ENCODE data around the gene SAMD9. TPM values are rescaled to one million over a fixed set of nuclear protein-coding genes. Genes with fewer than 3 reads are reported as not detected.
A peak's percentile ranks its signal among the peaks of the same experiment; 100 is the strongest.

Gene SAMD9
- total and polyA plus RNA-seq, 2 experiments from 2014 or later, result 0.17 TPM; not detected in 1

DNA sequence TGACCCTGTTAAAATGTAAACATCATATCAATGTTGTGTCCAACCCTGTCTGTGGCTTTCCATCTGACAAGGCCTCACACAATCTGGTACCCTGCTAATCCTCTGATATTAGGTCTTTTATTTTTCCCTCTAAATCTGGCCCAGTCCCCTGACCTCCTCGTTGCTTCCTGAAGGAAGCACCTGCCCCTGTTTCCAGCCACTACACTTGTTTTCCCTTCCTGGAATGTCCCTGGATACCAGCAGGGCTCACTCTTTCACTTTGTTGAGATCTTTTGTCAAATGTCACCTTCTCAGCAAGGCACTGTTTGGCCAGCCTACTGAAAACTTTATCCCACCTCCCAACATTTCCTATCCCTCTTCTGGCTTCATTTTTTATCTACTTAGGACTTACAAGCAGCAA, 28.3 kb upstream of the SAMD9 start:
- Mint-ChIP-seq H3K27ac (peak overlapping the region; percentile 42; the same call in 1 of the 2 replicates), H3K9me3 (no peaks in the 10 kb centered on the region), H3K4me1 (peaks cover 14% of the 10 kb centered on the region; the same call in 2 of the 3 replicates), H3K27me3 (ENCODE audit: insufficient read depth, low read depth, poor library complexity) (peaks cover 5% of the 10 kb centered on the region), H3K36me3 (ENCODE audit: low read depth) (no peaks in the 10 kb centered on the region), H3K4me3 (no peak overlapping the region)
- DNase-seq (ENCODE audit: low spot score) (peak; percentile 36), ATAC-seq (peak; percentile 70)
- Histone ChIP-seq H3K4me2 (no peak overlapping the region), H3K27me3 (ENCODE audit: insufficient read depth) (no peaks in the 10 kb centered on the region), H3K4me3 (no peak overlapping the region), H3K27ac (ENCODE audit: low read depth) (no peak overlapping the region), H2AFZ (no peak overlapping the region), H3K79me2 (replicated peaks; ENCODE audit: insufficient read depth) (no peaks in the 10 kb centered on the region), H3K4me1 (ENCODE audit: insufficient read depth) (no peaks in the 10 kb centered on the region), H3F3A (replicated peaks; ENCODE audit: low read depth) (no peaks in the 10 kb centered on the region), H3K36me3 (ENCODE audit: insufficient read depth) (no peaks in the 10 kb centered on the region), H4K20me1 (replicated peaks; ENCODE audit: insufficient read depth) (no peaks in the 10 kb centered on the region), H3K9me2 (ENCODE audit: insufficient read depth) (no peaks in the 10 kb centered on the region)
- no peak for TF ChIP-seq POLR2AphosphoS5 (IDR thresholded peaks at IDR 0.05; ENCODE audit: low read depth)
- no peak for TF ChIP-seq EZH2phosphoT487 (IDR thresholded peaks at IDR 0.05; ENCODE audit: unreplicated experiment)
- TF ChIP-seq, protein P1, sequence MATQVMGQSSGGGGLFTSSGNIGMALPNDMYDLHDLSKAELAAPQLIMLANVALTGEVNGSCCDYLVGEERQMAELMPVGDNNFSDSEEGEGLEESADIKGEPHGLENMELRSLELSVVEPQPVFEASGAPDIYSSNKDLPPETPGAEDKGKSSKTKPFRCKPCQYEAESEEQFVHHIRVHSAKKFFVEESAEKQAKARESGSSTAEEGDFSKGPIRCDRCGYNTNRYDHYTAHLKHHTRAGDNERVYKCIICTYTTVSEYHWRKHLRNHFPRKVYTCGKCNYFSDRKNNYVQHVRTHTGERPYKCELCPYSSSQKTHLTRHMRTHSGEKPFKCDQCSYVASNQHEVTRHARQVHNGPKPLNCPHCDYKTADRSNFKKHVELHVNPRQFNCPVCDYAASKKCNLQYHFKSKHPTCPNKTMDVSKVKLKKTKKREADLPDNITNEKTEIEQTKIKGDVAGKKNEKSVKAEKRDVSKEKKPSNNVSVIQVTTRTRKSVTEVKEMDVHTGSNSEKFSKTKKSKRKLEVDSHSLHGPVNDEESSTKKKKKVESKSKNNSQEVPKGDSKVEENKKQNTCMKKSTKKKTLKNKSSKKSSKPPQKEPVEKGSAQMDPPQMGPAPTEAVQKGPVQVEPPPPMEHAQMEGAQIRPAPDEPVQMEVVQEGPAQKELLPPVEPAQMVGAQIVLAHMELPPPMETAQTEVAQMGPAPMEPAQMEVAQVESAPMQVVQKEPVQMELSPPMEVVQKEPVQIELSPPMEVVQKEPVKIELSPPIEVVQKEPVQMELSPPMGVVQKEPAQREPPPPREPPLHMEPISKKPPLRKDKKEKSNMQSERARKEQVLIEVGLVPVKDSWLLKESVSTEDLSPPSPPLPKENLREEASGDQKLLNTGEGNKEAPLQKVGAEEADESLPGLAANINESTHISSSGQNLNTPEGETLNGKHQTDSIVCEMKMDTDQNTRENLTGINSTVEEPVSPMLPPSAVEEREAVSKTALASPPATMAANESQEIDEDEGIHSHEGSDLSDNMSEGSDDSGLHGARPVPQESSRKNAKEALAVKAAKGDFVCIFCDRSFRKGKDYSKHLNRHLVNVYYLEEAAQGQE (IDR thresholded peaks at IDR 0.05; ENCODE audit: unreplicated experiment), result no peak
- no peak for TF ChIP-seq ZNF114 (CRISPR knock-in tag; IDR thresholded peaks at IDR 0.05)
- TF ChIP-seq ZNF331 (CRISPR knock-in tag; IDR thresholded peaks at IDR 0.05; ENCODE audit: low read depth), result no peak
- TF ChIP-seq, protein P2, sequence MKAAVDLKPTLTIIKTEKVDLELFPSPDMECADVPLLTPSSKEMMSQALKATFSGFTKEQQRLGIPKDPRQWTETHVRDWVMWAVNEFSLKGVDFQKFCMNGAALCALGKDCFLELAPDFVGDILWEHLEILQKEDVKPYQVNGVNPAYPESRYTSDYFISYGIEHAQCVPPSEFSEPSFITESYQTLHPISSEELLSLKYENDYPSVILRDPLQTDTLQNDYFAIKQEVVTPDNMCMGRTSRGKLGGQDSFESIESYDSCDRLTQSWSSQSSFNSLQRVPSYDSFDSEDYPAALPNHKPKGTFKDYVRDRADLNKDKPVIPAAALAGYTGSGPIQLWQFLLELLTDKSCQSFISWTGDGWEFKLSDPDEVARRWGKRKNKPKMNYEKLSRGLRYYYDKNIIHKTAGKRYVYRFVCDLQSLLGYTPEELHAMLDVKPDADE (IDR thresholded peaks at IDR 0.05), result no peak
- TF ChIP-seq CREB1 (CRISPR knock-in tag; IDR thresholded peaks at IDR 0.05; ENCODE audit: low read depth), result no peak
- TF ChIP-seq JUNB (IDR thresholded peaks at IDR 0.05; ENCODE audit: unreplicated experiment), result no peak
- no peak for TF ChIP-seq STAT1 (IDR thresholded peaks at IDR 0.05; ENCODE audit: unreplicated experiment)
- TF ChIP-seq, protein P3, sequence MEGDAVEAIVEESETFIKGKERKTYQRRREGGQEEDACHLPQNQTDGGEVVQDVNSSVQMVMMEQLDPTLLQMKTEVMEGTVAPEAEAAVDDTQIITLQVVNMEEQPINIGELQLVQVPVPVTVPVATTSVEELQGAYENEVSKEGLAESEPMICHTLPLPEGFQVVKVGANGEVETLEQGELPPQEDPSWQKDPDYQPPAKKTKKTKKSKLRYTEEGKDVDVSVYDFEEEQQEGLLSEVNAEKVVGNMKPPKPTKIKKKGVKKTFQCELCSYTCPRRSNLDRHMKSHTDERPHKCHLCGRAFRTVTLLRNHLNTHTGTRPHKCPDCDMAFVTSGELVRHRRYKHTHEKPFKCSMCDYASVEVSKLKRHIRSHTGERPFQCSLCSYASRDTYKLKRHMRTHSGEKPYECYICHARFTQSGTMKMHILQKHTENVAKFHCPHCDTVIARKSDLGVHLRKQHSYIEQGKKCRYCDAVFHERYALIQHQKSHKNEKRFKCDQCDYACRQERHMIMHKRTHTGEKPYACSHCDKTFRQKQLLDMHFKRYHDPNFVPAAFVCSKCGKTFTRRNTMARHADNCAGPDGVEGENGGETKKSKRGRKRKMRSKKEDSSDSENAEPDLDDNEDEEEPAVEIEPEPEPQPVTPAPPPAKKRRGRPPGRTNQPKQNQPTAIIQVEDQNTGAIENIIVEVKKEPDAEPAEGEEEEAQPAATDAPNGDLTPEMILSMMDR (conservative IDR thresholded peaks at IDR 0.05; ENCODE audit: low read depth in 2 of 2), result no peak; a peak in 1 of 4 replicates
- TF ChIP-seq, protein P4, sequence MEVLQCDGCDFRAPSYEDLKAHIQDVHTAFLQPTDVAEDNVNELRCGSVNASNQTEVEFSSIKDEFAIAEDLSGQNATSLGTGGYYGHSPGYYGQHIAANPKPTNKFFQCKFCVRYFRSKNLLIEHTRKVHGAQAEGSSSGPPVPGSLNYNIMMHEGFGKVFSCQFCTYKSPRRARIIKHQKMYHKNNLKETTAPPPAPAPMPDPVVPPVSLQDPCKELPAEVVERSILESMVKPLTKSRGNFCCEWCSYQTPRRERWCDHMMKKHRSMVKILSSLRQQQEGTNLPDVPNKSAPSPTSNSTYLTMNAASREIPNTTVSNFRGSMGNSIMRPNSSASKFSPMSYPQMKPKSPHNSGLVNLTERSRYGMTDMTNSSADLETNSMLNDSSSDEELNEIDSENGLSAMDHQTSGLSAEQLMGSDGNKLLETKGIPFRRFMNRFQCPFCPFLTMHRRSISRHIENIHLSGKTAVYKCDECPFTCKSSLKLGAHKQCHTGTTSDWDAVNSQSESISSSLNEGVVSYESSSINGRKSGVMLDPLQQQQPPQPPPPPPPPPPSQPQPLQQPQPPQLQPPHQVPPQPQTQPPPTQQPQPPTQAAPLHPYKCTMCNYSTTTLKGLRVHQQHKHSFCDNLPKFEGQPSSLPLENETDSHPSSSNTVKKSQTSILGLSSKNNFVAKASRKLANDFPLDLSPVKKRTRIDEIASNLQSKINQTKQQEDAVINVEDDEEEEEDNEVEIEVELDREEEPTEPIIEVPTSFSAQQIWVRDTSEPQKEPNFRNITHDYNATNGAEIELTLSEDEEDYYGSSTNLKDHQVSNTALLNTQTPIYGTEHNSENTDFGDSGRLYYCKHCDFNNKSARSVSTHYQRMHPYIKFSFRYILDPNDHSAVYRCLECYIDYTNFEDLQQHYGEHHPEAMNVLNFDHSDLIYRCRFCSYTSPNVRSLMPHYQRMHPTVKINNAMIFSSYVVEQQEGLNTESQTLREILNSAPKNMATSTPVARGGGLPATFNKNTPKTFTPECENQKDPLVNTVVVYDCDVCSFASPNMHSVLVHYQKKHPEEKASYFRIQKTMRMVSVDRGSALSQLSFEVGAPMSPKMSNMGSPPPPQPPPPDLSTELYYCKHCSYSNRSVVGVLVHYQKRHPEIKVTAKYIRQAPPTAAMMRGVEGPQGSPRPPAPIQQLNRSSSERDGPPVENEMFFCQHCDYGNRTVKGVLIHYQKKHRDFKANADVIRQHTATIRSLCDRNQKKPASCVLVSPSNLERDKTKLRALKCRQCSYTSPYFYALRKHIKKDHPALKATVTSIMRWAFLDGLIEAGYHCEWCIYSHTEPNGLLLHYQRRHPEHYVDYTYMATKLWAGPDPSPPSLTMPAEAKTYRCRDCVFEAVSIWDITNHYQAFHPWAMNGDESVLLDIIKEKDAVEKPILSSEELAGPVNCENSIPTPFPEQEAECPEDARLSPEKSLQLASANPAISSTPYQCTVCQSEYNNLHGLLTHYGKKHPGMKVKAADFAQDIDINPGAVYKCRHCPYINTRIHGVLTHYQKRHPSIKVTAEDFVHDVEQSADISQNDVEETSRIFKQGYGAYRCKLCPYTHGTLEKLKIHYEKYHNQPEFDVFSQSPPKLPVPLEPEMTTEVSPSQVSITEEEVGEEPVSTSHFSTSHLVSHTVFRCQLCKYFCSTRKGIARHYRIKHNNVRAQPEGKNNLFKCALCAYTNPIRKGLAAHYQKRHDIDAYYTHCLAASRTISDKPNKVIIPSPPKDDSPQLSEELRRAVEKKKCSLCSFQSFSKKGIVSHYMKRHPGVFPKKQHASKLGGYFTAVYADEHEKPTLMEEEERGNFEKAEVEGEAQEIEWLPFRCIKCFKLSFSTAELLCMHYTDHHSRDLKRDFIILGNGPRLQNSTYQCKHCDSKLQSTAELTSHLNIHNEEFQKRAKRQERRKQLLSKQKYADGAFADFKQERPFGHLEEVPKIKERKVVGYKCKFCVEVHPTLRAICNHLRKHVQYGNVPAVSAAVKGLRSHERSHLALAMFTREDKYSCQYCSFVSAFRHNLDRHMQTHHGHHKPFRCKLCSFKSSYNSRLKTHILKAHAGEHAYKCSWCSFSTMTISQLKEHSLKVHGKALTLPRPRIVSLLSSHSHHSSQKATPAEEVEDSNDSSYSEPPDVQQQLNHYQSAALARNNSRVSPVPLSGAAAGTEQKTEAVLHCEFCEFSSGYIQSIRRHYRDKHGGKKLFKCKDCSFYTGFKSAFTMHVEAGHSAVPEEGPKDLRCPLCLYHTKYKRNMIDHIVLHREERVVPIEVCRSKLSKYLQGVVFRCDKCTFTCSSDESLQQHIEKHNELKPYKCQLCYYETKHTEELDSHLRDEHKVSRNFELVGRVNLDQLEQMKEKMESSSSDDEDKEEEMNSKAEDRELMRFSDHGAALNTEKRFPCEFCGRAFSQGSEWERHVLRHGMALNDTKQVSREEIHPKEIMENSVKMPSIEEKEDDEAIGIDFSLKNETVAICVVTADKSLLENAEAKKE (CRISPR knock-in tag; IDR thresholded peaks at IDR 0.05), result no peak
